Hair follicle dermal papilla cell (primary cell): ENCODE measurements around the gene ORC4. TPM values are rescaled to one million over a fixed set of nuclear protein-coding genes. Genes with fewer than 3 reads are reported as not detected.

Source experiments
- total RNA-seq: library from RNA; depleted of rRNA; stranded (reverse); fragments of >200 nt; gene quantifications from 2 replicates; pipeline ENCODE4 v1.2.3, GENCODE V29; 2012

Gene ORC4
- 37.6 and 61.8 TPM in 2 replicates for total RNA-seq

GRCh38 chr2:148020111-148021058, at the start of gene ORC4:
TSS of gene ORC4 (minus strand) at chr2:148020737. CDS start at chr2:147975958, 44,779 bp downstream.

GRCh38 chr2:148021059-148021861, 723 bp upstream of the ORC4 start, which contains the start of gene MBD5:
TSS of gene MBD5 (plus strand) at chr2:148021091.

Other genes with a start within 250 kb of the ORC4 start
- 19.1 and 32.8 TPM in 2 replicates for gene ACVR2A, start 175.7 kb downstream of the ORC4 start, total RNA-seq
- gene MBD5, start 354 bp upstream of the ORC4 start, total RNA-seq: 29.1 and 37.2 TPM in 2 replicates